Measurements from ENCODE around the gene PRPF6. TPM values are rescaled to one million over a fixed set of nuclear protein-coding genes. Genes with fewer than 3 reads are reported as not detected.

PRPF6 gene
- total RNA-seq, 1 donor from 2014 or later, result 51.9 TPM

DNA sequence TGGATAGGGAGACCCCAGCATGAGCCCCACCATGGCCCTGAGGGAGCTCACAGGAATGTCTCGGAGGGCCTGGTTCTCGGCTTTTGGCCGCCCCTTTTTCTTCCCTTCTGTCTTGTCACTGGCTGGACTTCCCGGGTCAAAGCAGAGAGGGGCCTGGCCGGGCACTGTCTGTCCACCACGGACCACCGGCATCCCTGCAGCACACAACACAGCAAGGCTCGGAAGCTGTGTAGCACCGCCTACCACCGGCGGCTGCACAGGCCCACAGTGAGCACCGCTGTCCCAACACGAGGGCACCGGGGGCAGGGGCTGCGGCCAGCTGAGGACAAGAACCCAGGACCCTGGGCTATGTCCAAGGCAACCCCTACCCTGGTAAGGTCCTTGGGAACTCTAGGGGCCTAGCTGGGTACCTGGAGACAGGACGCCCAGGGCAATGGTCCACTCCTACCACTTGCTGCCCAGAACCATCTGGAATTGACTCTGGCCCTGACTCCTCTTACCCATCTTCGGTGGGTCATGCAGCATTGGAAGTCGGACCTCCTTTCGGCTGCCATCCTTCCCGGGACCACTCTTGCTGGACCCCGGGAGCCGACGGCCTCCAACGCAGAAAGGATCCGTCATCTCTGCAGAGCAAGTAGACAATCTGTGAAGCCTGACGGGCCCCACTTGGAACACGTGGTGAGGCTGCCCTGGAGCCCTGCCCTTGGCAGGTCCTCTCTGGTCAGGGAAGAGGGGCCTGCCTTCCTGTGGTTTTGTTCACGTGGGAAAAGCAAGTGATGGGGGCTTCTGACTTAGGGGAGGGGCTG, 13.4 kb upstream of the PRPF6 start:
- Histone ChIP-seq H3F3A (ENCODE audit: low read depth) (peaks cover 7% of the 10 kb centered on the region), H3K4me1 (peaks cover 10% of the 10 kb centered on the region), H3K9ac (no peak overlapping the region), H3K79me2 (ENCODE audit: low read depth) (peaks cover 11% of the 10 kb centered on the region), H3K36me3 (no peaks in the 10 kb centered on the region), H2AFZ (replicated peaks) (no peak overlapping the region), H3K4me3 (no peak overlapping the region), H4K20me1 (ENCODE audit: low read depth) (no peaks in the 10 kb centered on the region), H3K27me3 (peaks cover 11% of the 10 kb centered on the region), H3K9me3 (ENCODE audit: low read depth) (no peaks in the 10 kb centered on the region), H3K27ac (no peak overlapping the region), H3K4me2 (no peak overlapping the region)
- H3K27ac Mint-ChIP-seq, result no peak overlapping the region
- TF ChIP-seq, protein P1, sequence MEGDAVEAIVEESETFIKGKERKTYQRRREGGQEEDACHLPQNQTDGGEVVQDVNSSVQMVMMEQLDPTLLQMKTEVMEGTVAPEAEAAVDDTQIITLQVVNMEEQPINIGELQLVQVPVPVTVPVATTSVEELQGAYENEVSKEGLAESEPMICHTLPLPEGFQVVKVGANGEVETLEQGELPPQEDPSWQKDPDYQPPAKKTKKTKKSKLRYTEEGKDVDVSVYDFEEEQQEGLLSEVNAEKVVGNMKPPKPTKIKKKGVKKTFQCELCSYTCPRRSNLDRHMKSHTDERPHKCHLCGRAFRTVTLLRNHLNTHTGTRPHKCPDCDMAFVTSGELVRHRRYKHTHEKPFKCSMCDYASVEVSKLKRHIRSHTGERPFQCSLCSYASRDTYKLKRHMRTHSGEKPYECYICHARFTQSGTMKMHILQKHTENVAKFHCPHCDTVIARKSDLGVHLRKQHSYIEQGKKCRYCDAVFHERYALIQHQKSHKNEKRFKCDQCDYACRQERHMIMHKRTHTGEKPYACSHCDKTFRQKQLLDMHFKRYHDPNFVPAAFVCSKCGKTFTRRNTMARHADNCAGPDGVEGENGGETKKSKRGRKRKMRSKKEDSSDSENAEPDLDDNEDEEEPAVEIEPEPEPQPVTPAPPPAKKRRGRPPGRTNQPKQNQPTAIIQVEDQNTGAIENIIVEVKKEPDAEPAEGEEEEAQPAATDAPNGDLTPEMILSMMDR (IDR thresholded peaks at IDR 0.05), result no peak
- TF ChIP-seq EZH2phosphoT487 (IDR thresholded peaks at IDR 0.05), result no peak
- TF ChIP-seq EZH2 (IDR thresholded peaks at IDR 0.05), result no peak
- peaks cover 5% of the 10 kb centered on the region for H3K27me3 Mint-ChIP-seq (ENCODE audit: insufficient read depth, low read depth)
- no peak for DNase-seq (ENCODE audit: low spot score)
- H3K9me3 Mint-ChIP-seq, result no peaks in the 10 kb centered on the region
- peak overlapping the region; percentile 43 for H3K4me3 Mint-ChIP-seq
- H3K36me3 Mint-ChIP-seq, result no peaks in the 10 kb centered on the region
- peaks cover 6% of the 10 kb centered on the region for H3K4me1 Mint-ChIP-seq

DNA sequence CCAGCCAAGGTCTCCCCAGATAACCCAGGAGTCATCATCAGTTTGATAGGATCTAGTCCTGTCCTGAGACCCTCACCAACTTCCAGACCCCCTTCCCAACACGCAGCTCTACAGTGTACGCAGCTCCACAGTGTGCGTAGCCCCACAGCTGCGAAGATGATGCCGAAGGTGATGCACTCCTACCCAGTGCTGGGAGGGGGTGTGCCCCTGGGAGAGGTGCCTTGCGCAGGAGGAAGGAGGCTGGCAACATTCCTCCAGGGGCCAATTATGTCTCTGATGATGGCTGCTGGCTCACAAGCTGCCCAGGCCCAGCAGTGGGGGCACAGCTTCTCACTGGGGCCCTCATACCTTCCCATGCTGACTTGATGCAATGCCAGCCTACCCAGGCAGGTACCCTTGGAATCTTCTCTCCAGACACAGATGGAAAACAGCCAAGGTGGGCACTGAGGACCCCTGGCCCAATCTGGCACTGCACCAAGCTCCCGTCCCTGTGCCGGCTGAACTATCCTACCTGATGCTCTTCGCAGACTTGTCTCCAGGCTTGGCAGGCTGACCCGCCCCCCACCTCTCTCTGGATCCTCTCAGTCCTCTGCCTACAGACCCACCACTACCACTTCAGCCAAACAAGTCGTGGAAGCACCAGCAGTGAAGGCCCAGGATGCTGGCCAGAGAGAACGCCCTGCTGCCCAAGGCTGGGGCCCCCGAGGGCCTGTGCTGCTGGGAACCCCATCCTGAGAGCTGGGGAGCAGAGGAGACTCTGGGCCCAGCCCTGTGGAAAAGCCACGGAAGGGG, 12.6 kb upstream of the PRPF6 start:
- no peak overlapping the region for H3K9ac ChIP-seq
- Mint-ChIP-seq H3K4me1 (peaks cover 10% of the 10 kb centered on the region), H3K9me3 (no peaks in the 10 kb centered on the region), H3K27ac (peak overlapping the region; percentile 33), H3K27me3 (ENCODE audit: insufficient read depth, low read depth) (peaks cover 5% of the 10 kb centered on the region), H3K36me3 (no peaks in the 10 kb centered on the region), H3K4me3 (peak overlapping the region; percentile 90)
- H3K4me1 ChIP-seq, result peaks cover 10% of the 10 kb centered on the region
- peak overlapping the region; percentile 98 for H3K4me2 ChIP-seq
- peaks cover 11% of the 10 kb centered on the region for H3K79me2 ChIP-seq (ENCODE audit: low read depth)
- H4K20me1 ChIP-seq (ENCODE audit: low read depth), result no peaks in the 10 kb centered on the region
- TF ChIP-seq EZH2 (IDR thresholded peaks at IDR 0.05), result no peak
- no peak for TF ChIP-seq EZH2phosphoT487 (IDR thresholded peaks at IDR 0.05)
- TF ChIP-seq, protein P1 (IDR thresholded peaks at IDR 0.05), result no peak
- H2AFZ ChIP-seq (replicated peaks), result no peak overlapping the region
- peaks cover 11% of the 10 kb centered on the region for H3K27me3 ChIP-seq
- DNase-seq (ENCODE audit: low spot score), result no peak
- no peaks in the 10 kb centered on the region for H3K9me3 ChIP-seq (ENCODE audit: low read depth)
- no peak overlapping the region for H3K27ac ChIP-seq
- H3F3A ChIP-seq (ENCODE audit: low read depth), result peaks cover 12% of the 10 kb centered on the region
- no peaks in the 10 kb centered on the region for H3K36me3 ChIP-seq
- H3K4me3 ChIP-seq, result peak overlapping the region; percentile 61

DNA sequence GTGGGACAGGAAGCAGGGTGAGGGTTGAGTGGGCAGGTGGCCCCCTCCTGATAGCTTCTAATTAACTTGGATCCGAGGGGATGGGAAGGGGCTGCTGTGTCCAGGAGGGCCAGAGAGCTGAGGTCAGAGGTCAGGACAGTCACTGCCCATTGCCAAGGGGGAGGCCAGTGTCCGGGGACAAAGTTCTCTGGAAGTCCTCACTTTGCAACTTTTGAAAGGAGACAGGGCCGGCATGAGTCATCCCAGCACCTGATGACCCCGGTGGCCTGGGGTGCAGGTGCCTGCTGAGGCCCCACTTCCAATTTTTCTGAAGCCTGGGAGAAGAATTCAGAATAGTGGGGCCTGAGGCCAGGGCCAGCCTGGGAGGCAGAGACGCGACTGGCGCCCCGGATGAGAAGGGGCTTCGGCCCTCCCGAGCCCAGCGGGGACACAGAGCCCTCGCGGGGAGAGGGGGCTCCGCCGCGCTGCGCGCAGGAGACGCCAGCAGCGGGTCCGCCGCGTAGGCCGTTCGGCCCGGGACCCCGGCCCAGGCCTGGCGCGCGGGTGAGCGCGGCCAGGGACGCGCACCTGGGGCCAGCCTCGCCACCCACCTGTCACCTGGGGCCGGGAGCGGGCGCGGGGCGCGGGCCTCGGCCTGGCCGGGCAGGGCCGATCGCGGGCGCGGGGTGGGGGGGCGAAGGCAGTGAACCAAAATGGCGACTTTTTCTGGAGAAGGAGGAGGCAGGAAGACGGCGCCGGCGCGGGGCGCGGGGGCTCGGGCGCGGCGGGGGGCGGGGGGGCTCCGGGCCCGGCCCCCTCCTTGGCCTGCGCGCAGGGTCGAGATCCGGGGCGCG, 11.8 kb upstream of the PRPF6 start:
- H3K27ac ChIP-seq, result no peak overlapping the region
- peak; percentile 56 for DNase-seq (ENCODE audit: low spot score)

More for the DNA sequence above, 11.8 kb upstream of the PRPF6 start:
- Histone ChIP-seq H2AFZ (replicated peaks) (peak overlapping the region; percentile 34), H3K4me1 (peaks cover 10% of the 10 kb centered on the region), H4K20me1 (ENCODE audit: low read depth) (no peaks in the 10 kb centered on the region), H3K4me2 (peak overlapping the region; percentile 98), H3K27me3 (peaks cover 11% of the 10 kb centered on the region), H3K4me3 (peak overlapping the region; percentile 61), H3K79me2 (ENCODE audit: low read depth) (peaks cover 11% of the 10 kb centered on the region), H3K9me3 (ENCODE audit: low read depth) (no peaks in the 10 kb centered on the region), H3K36me3 (no peaks in the 10 kb centered on the region), H3F3A (ENCODE audit: low read depth) (peaks cover 16% of the 10 kb centered on the region), H3K9ac (peak overlapping the region; percentile 58)
- Mint-ChIP-seq H3K4me3 (peak overlapping the region; percentile 90), H3K4me1 (peaks cover 15% of the 10 kb centered on the region), H3K9me3 (no peaks in the 10 kb centered on the region), H3K36me3 (no peaks in the 10 kb centered on the region), H3K27ac (peak overlapping the region; percentile 74), H3K27me3 (ENCODE audit: insufficient read depth, low read depth) (peaks cover 5% of the 10 kb centered on the region)
- TF ChIP-seq EZH2phosphoT487 (IDR thresholded peaks at IDR 0.05) (no peak), EZH2 (IDR thresholded peaks at IDR 0.05) (no peak)
- TF ChIP-seq, protein P1 (IDR thresholded peaks at IDR 0.05), result no peak
